ENCODE measurements around the gene PRR13. TPM values are rescaled to one million over a fixed set of nuclear protein-coding genes. Genes with fewer than 3 reads are reported as not detected.
A peak's percentile ranks its signal among the peaks of the same experiment; 100 is the strongest.

PRR13 gene
- total RNA-seq, 2 donors from 2014 or later: 109 to 145 TPM

GRCh38 chr12:53493610-53494391 is 52.3 kb downstream of the PRR13 start:
- Mint-ChIP-seq H3K4me1 (ENCODE audit: low read depth) (peaks cover 44% of the 10 kb centered on the region), H3K9me3 (no peaks in the 10 kb centered on the region), H3K36me3 (ENCODE audit: insufficient read depth in 2 of 2) (peaks cover 0 to 2% of the 10 kb centered on the region in 2 donors), H3K27ac (peak overlapping the region; percentile 29), H3K4me3 (peak overlapping the region; percentile 89 to 97), H3K27me3 (ENCODE audit: low read depth) (no peaks in the 10 kb centered on the region)
- DNase-seq (no peak), ATAC-seq (replicated peaks in 1 of 2) (no peak)

Other genes starting within 250 kb of the PRR13 start
- gene ITGB7, start 234.5 kb upstream of the PRR13 start, total RNA-seq: 100 to 1,000 TPM in 1 of 2 donors, 10 to 100 TPM in 1; 88.0 to 111 TPM
- 10 to 100 TPM; 36.7 to 37.3 TPM for gene RARG, start 209.5 kb upstream of the PRR13 start, total RNA-seq
- gene ESPL1, start 173.4 kb upstream of the PRR13 start, total RNA-seq: 10 to 100 TPM; 71.9 to 75.5 TPM
- gene PFDN5, start 146.2 kb upstream of the PRR13 start, total RNA-seq: 100 to 1,000 TPM; 301 to 318 TPM
- gene MYG1, start 142.0 kb upstream of the PRR13 start, total RNA-seq: 10 to 100 TPM; 83.5 to 89.9 TPM
- gene AAAS, start 120.1 kb upstream of the PRR13 start, total RNA-seq: 100 to 1,000 TPM in 1 of 2 donors, 10 to 100 TPM in 1; 99.0 to 118 TPM
- gene SP7, start 105.4 kb upstream of the PRR13 start, total RNA-seq: not detected
- 100 to 1,000 TPM; 110 to 121 TPM for gene SP1, start 61.6 kb upstream of the PRR13 start, total RNA-seq
- gene AMHR2, start 17.9 kb upstream of the PRR13 start, total RNA-seq: not detected
- 1,000 to 10,000 TPM; 1,155 to 1,265 TPM for gene PCBP2, start 10.4 kb downstream of the PRR13 start, total RNA-seq
- gene MAP3K12, start 57.7 kb downstream of the PRR13 start, total RNA-seq: 10 to 100 TPM; 18.8 to 23.7 TPM
- 10 to 100 TPM; 37.7 to 40.7 TPM for gene TARBP2, start 59.5 kb downstream of the PRR13 start, total RNA-seq
- 1 to 10 TPM in 1 of 2 donors, not detected in 1; 1.3 TPM for gene NPFF, start 65.8 kb downstream of the PRR13 start, total RNA-seq
- 10 to 100 TPM; 27.4 to 28.1 TPM for gene ATF7, start 184.6 kb downstream of the PRR13 start, total RNA-seq
- 100 to 1,000 TPM; 349 to 440 TPM for gene ATP5MC2, start 234.3 kb downstream of the PRR13 start, total RNA-seq